Measurements from ENCODE around the gene CD320.
A peak's percentile ranks its signal among the peaks of the same experiment; 100 is the strongest.

CD320 gene

DNA sequence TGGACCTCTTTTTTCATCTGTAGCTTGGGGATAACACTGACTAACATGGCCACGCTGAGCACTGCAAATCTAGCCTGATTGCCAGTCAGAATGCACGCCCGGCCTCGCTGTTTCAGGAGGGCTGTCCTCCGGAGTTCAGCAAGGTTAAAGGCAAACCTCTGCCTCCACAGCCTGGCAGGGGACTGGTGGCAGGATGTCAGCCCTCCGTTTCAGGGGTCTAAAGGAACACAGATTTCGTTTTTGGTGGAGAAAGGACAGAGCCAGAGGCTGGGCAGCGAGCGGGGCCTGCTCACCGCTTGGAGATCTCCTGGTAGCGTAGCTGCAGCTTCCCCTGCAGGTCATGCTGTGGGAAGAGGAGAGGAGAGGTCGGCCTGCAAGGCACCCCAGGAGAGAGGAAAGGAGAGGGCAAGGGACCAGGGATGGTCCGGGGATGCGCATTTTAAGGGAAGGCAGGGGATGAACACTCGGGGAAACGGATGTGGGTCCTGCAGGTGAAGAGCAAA is 12.5 kb upstream of the CD320 start:
- no peak for TF ChIP-seq EGR1 (IDR thresholded peaks at IDR 0.05)

DNA sequence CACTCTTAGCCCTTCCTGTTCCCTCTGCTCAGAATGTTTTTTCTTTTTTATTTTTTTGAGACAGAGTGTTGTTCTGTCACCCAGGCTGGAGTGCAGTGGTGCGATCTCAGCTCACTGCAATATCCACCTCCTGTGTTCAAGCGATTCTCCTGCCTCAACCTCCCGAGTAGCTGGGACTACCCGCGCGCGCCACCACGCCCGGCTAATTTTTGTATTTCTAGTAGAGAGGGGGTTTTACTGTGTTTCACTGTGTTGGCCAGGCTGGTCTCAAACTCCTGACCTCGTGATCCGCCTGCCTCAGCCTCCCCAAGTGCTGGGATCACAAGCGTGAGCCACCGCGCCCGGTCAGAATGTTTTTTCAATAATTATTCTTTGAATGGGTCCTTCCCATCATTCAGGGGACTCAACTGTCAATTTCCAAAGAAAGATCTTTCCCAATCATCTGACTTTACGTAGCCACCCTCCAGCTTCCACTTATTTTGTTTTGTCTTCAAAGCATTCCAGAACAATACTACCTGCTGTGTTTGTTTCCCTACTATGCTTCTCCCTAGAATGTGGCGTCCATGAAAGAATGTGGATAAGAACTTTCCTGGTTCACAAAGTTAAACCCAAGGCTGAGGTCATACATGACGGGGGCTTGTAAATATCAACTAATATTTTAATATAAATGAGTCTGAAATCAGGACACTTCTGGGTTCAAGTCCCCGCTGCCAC is 11.8 kb upstream of the CD320 start:
- TF ChIP-seq, protein P1, sequence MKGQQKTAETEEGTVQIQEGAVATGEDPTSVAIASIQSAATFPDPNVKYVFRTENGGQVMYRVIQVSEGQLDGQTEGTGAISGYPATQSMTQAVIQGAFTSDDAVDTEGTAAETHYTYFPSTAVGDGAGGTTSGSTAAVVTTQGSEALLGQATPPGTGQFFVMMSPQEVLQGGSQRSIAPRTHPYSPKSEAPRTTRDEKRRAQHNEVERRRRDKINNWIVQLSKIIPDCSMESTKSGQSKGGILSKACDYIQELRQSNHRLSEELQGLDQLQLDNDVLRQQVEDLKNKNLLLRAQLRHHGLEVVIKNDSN (IDR thresholded peaks at IDR 0.05): no peak
- TF ChIP-seq TEAD4 (IDR thresholded peaks at IDR 0.05): no peak
- no peak for TF ChIP-seq CEBPB (IDR thresholded peaks at IDR 0.05)
- no peak for TF ChIP-seq CREB1 (IDR thresholded peaks at IDR 0.05; ENCODE audit: low read depth)
- no peak for TF ChIP-seq FOXM1 (IDR thresholded peaks at IDR 0.05; ENCODE audit: borderline replicate concordance, low read depth)
- TF ChIP-seq, protein P2, sequence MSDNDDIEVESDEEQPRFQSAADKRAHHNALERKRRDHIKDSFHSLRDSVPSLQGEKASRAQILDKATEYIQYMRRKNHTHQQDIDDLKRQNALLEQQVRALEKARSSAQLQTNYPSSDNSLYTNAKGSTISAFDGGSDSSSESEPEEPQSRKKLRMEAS (IDR thresholded peaks at IDR 0.05): no peak
- TF ChIP-seq EP300 (IDR thresholded peaks at IDR 0.05; ENCODE audit: borderline replicate concordance): no peak
- TF ChIP-seq RAD21 (IDR thresholded peaks at IDR 0.05; ENCODE audit: low read depth): no peak
- no peak for TF ChIP-seq TCF12 (IDR thresholded peaks at IDR 0.05; ENCODE audit: low read depth)
- no peak for TF ChIP-seq ZBTB7A (IDR thresholded peaks at IDR 0.05; ENCODE audit: low read depth)
- no peak for TF ChIP-seq EGR1 (IDR thresholded peaks at IDR 0.05)
- TF ChIP-seq TAF1 (IDR thresholded peaks at IDR 0.05; ENCODE audit: low read depth): no peak
- no peak for TF ChIP-seq NFIC (IDR thresholded peaks at IDR 0.05)
- no peak for TF ChIP-seq YY1 (IDR thresholded peaks at IDR 0.05; ENCODE audit: low read depth)
- TF ChIP-seq, protein P3, sequence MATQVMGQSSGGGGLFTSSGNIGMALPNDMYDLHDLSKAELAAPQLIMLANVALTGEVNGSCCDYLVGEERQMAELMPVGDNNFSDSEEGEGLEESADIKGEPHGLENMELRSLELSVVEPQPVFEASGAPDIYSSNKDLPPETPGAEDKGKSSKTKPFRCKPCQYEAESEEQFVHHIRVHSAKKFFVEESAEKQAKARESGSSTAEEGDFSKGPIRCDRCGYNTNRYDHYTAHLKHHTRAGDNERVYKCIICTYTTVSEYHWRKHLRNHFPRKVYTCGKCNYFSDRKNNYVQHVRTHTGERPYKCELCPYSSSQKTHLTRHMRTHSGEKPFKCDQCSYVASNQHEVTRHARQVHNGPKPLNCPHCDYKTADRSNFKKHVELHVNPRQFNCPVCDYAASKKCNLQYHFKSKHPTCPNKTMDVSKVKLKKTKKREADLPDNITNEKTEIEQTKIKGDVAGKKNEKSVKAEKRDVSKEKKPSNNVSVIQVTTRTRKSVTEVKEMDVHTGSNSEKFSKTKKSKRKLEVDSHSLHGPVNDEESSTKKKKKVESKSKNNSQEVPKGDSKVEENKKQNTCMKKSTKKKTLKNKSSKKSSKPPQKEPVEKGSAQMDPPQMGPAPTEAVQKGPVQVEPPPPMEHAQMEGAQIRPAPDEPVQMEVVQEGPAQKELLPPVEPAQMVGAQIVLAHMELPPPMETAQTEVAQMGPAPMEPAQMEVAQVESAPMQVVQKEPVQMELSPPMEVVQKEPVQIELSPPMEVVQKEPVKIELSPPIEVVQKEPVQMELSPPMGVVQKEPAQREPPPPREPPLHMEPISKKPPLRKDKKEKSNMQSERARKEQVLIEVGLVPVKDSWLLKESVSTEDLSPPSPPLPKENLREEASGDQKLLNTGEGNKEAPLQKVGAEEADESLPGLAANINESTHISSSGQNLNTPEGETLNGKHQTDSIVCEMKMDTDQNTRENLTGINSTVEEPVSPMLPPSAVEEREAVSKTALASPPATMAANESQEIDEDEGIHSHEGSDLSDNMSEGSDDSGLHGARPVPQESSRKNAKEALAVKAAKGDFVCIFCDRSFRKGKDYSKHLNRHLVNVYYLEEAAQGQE (IDR thresholded peaks at IDR 0.05; ENCODE audit: low read depth): no peak

DNA sequence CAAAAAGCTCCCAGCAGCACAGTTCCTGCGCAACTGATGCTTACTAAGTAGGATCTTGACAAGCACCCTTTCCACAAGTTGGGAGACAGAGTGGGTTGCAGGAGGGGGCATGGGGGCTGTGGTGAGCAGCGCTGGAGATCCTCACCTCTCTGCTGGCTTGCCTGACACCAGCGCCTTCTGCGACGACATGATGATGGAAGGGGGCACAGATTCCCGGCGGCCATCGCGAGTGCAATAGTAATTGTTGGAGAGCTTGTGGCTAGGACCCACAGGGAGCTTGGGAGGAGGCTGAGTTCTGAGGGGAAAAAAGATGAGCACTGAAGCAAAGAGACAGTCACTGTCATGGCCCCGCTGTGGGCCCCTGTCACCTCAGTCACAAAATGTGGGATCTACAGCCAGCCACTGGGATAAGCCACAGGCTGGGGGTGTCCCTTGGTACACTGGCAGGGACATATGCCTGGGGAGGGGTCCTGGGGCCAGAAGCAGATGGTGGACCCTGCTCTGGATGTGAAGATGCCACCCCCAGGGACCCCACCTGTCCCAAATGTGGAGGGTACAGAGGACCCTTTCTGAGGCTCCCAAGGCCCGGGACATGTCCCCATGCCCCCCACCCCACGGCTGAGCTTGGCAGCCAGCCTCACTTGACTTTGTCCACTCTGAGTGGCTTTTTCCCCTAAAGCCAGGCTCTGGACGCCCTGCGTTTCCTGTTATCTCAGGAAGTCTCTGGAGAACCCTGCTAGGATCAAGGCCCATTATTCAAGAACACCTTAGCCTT is 8.4 kb upstream of the CD320 start:
- TF ChIP-seq ZBTB7A (IDR thresholded peaks at IDR 0.05; ENCODE audit: low read depth): no peak
- TF ChIP-seq FOXM1 (IDR thresholded peaks at IDR 0.05; ENCODE audit: borderline replicate concordance, low read depth): no peak
- TF ChIP-seq TCF12 (IDR thresholded peaks at IDR 0.05; ENCODE audit: low read depth): no peak
- no peak for TF ChIP-seq YY1 (IDR thresholded peaks at IDR 0.05; ENCODE audit: low read depth)
- TF ChIP-seq, protein P3 (IDR thresholded peaks at IDR 0.05; ENCODE audit: low read depth): no peak
- TF ChIP-seq RAD21 (IDR thresholded peaks at IDR 0.05; ENCODE audit: low read depth): no peak
- no peak for TF ChIP-seq EGR1 (IDR thresholded peaks at IDR 0.05)
- no peak for TF ChIP-seq NFIC (IDR thresholded peaks at IDR 0.05)
- TF ChIP-seq CEBPB (IDR thresholded peaks at IDR 0.05): no peak
- TF ChIP-seq CREB1 (IDR thresholded peaks at IDR 0.05; ENCODE audit: low read depth): no peak
- TF ChIP-seq TAF1 (IDR thresholded peaks at IDR 0.05; ENCODE audit: low read depth): no peak
- TF ChIP-seq, protein P1 (IDR thresholded peaks at IDR 0.05): no peak
- TF ChIP-seq, protein P2 (IDR thresholded peaks at IDR 0.05): no peak

DNA sequence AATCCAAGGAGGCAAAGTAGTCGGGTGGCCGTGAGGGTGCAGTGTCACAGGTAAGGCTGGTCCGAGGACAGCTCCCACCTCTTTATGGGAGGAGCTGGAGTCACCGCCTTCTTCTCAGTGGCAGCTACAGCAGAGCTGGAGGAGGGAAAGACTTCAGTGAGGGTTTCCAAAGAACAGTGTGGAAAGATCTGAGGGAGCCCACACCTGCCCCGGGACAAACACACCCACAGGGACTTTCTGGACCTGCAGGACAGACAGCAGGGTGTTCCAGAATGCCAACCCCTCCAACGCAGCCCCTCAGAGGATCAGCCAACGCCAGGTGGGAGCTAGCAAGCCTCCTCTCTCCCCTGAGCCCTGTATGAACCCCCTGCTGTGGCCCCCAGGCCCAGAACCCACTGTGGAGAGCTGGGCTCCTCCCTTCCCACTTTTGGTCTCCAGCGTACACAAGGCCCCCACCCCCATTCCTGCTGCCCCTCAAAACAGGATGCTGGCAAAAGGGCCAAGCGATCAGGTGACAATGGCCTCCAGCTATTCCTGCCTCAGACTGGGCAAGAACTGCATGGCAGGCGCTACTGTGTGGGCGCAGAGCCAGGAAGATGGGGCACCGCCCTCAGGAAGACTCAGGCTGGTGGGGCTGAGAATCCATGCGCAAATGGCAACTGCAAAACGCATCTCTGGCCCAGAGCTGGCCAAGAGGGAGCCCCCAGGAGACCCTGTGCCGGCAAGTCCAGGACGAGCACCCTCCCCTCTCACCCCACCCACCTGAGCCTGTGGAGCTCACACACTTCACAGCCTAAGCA is 3.5 kb upstream of the CD320 start:
- TF ChIP-seq CREB1 (IDR thresholded peaks at IDR 0.05; ENCODE audit: low read depth): no peak
- peak; percentile 46; the same call in 1 of the 2 replicates for TF ChIP-seq NFIC (IDR thresholded peaks at IDR 0.05)
- peak; percentile 47; the same call in 1 of the 2 replicates for TF ChIP-seq ZBTB7A (IDR thresholded peaks at IDR 0.05; ENCODE audit: low read depth)
- TF ChIP-seq, protein P1 (IDR thresholded peaks at IDR 0.05): 0 out of 2 replicates have a peak, but pooled peaks have one; percentile 30
- TF ChIP-seq YY1 (IDR thresholded peaks at IDR 0.05; ENCODE audit: low read depth): no peak
- no peak for TF ChIP-seq RAD21 (IDR thresholded peaks at IDR 0.05; ENCODE audit: low read depth)
